DMS 273 (cell line): ENCODE results near the gene EBPL.
"Not testable (repeated sequence)": the region's sequence is repeated elsewhere in the genome, so short reads cannot be mapped to it uniquely, and the experiment has no call there.

Experiments used
- DNase-seq: peaks from one replicate; lab custom pipeline; 2025; ENCODE audit not compliant: unreplicated experiment; lab: John Stamatoyannopoulos, UW

Gene EBPL

DNA sequence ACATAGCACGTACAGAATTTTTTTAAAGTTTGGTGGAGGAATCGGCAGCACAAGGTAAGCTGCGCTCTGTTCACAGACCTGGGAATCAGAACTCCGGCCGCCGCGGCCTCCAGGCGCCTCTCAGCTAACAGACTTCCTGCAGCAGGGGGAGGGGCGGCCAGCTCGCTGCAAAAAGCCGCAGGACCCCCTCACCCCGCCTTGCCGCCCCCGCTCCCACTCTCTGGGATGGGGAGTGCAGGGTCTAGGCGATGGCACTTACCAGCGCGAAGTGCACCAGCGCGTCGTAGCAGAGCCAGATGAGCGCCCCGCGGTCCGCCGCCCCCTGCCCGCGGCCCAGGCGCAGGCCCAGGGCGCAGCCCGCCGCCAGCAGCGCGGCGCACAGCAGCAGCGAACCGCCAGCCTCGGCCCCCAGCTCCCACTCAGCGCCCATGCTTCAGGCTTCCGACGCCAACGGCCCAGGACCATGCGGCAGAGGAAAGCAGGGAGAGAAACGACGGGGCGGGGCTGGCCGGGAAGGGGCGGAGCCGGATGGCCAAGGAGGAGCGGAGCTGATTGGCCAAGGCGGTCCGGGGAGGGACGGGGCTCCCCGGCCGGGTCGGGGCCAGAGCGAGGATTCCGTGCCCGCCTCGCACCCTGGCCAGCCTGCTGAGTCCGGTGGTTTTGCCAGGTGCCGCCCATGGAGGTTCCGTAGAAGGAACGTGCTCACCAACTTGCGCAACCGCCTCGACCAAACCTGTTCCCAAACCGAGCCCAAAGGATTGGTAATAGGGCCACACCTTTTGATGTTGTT is at the start of gene EBPL:
TSS of gene EBPL (minus strand) at position 492 of the 790 bp plus-strand sequence. CDS start at position 430, 62 bp downstream.
- DNase-seq, result peak; percentile 93

- no peak for DNase-seq
These were observed 49.6 kb upstream of the EBPL start for GRCh38 chr13:49740870-49741269.

DNA sequence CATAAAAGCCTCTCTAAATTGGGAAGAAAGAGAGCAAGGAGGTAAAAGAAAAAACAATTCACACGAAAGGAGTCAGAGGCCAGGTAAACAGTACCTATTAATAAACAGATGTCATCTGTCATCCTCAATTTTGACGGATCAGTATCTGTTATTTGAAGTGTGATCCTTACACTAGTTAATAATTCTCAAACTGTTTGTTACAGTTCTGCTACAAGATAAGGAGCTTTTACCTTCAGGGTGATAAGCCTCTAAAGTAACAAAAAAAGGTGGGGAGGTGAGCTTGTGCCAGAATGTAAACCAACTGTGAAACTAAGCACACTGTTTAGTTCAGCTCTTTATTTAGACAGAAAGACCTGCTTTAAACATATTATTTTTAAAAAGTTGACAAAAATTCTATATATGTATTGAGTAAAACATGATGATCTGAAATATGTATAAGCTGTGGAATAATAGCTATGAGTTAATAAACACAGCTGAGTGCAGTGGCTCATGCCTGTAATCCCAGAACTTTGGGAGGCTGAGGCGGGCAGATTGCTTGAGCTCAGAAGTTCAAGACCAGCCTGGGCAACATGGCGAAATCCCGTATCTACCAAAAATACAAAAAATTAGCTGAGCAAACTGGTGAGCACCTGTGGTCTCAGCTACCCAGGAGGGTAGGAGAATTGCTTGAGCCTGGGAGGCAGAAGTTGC is 48.4 kb upstream of the EBPL start:
- no peak for DNase-seq

DNA sequence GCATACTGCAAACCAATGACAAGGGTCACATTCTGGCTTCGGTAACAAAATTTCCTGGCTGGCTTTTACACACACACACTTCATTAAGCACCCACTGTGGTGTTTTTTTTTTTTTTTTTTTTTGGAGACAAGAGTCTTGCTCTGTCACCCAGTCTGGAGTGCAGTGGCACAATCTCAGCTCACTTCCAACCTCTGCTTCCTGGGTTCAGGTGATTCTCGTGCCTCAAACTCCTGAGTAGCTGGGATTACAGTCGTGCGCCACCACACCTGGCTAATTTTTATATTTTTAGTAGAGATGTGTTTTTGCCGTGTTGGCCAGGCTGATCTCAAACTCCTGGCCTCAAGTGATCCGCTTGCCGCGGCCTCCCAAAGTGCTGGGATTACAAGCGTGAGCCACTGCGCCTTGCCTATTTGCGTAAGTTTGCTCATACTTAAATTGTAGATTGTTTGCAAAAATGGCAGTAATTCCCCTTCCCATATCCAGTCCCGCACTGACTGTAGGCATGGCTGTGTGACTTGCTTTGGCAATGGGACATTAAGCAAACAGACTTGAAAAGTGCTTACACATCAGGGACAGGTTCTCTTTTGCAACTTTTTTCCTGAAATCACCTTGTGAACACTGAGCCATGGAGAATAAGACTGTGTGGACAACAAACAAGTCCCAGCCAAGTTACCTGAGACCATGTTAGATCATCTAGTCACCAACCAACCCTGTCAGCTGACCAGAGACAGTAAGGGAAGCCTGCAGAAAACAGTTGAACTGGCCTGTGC is 42.1 kb upstream of the EBPL start:
- no peak for DNase-seq

DNA sequence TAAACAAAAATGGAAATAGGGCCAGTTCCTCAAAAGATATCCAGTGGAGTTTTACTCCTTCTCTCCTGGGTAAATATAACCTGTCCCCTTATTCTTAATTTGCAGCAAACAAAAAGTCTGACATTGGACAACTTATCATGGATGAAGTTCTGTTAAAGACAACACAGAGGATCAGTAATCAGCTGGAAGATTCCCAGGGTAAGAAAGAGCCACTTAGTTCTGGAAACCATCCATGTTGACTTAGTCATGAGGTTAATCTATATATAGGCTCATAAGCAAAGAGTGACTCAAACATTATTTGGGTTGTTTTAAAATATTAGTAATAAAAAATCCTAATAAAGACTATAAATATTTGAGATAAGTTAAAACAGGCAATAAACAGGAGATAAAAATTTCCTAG is 40.5 kb upstream of the EBPL start:
- no peak for DNase-seq

GRCh38 chr13:49716615-49717014 is 25.3 kb upstream of the EBPL start:
- DNase-seq, result no peak

DNA sequence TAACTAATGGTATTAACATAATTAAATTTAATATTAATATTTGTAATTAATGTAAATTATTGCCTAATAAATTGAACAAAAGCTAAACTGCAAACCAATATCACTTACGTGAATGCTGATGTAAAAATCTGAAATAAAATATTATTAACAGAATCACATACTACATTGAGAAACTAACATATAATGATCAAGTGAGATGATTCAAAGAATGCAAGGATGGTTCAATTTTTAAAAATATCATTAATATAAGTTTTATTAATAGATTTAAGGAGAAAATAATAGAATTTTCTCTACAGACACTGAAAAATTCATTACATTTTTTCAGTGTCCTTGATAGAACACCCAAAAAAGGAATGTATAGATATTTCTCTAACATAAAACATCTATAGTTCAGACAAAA is 23.5 kb upstream of the EBPL start:
- no peak for DNase-seq

GRCh38 chr13:49711218-49711863 is 20.1 kb upstream of the EBPL start:
- no peak for DNase-seq

- not testable (repeated sequence) for DNase-seq
These were observed 13.0 kb upstream of the EBPL start for GRCh38 chr13:49704264-49704663.

GRCh38 chr13:49701491-49701890 is 10.2 kb upstream of the EBPL start:
- no peak for DNase-seq

DNA sequence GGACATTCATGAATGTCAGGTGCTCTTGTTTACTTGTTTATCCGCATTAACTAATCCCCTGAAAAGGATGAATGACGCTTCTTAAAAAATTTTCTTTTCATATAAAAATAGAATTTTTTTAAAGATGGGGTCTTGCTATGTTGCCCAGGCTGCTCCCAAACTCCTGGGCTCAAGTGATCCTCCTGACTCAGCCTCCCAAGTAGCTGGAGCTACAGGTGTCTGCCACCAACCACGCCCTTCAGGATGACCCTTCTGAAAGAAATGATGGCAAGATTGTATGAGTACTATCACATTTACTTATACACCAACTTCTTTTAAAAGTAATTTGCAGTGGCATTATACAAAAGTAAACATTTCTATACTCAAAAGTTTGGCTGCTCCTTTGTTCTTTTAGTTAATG is 6.2 kb upstream of the EBPL start:
- DNase-seq, result no peak

DNA sequence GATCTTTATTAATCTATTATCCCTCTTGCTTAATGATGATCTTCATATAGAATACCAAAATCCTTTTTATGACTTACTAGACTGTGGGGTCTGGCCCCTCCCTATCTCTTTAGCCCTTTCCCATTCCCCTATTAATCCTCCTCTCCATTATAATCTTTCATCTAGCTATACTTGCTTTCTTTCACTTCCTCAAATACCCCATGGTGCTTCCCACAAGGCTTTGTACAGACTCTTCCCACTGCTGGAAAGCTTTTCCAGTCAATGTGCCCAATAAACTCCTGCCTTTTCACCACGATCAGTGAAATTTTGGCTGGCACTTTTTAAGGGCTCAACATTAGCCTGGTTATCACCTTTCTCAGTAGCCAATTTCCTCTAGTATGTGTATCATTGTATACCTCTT is 3.2 kb upstream of the EBPL start:
- DNase-seq, result no peak

GRCh38 chr13:49693877-49694276 is 2.6 kb upstream of the EBPL start:
- DNase-seq, result no peak

DNA sequence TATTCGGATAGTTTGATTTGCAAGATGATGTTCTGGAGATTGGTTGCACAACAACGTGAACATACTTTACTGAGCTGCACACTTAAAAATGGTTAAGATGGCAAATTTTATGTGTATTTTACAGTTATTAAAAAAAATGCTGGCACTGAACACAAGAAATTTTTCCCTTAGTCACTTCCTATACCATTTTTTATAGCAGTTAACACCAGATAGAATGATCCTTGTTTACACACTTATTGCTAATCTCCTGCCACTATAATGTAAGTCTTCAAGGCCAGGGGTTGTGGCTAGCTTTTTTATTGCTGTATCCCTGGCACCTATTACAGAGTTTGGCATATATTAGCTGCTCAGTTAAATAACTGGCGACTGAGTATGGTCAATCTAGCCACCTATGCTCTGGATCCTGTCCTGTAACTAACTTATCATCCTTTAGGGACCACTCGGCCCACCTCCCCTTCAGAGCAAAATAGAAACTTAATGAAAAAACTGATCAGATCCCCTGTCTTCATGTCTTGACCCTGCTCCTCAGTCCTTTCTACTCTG is 2.0 kb upstream of the EBPL start:
- DNase-seq, result no peak

GRCh38 chr13:49690133-49690994 is 922 bp downstream of the EBPL start:
- peak; percentile 65 for DNase-seq

GRCh38 chr13:49683489-49683888 is 7.8 kb downstream of the EBPL start:
- no peak for DNase-seq

GRCh38 chr13:49681842-49682435 is 9.3 kb downstream of the EBPL start:
- peak; percentile 50 for DNase-seq

GRCh38 chr13:49679246-49679645 is 12.0 kb downstream of the EBPL start:
- DNase-seq, result peak; percentile 9

- DNase-seq, result no peak
These were observed 12.9 kb downstream of the EBPL start for GRCh38 chr13:49678191-49678914.
